Measurements from ENCODE around the gene COL28A1.

The COL28A1 gene

DNA sequence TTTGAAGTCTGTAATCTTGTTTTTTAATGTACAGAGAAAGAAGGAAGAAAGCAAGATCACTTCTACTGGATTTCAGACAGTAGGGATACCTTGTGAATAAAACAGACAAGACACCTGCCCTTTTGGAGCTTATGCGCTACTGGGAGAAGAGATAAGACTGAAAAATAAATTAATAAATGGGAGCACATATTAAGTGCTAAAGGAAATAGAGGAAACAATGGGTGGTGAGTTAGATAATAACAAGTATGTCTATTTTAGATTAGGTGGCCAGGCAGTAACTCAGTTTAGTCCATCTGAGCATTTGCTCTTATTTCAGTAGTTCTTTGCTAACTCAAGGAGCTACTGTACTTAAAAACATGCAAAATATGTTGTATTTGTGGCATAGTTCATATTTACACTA is 46.9 kb upstream of the COL28A1 start:
- no peaks in the 10 kb centered on the region for H3K9me2 ChIP-seq (replicated peaks; ENCODE audit: control insufficient read depth, low read length)

GRCh38 chr7:7581531-7582179 is 46.0 kb upstream of the COL28A1 start:
- H3K9me3 ChIP-seq (ENCODE audit: control insufficient read depth, insufficient read depth, low read length): no peaks in the 10 kb centered on the region
- no peak overlapping the region for H3K4me3 ChIP-seq (ENCODE audit: low read length)
- TF ChIP-seq, protein P1, sequence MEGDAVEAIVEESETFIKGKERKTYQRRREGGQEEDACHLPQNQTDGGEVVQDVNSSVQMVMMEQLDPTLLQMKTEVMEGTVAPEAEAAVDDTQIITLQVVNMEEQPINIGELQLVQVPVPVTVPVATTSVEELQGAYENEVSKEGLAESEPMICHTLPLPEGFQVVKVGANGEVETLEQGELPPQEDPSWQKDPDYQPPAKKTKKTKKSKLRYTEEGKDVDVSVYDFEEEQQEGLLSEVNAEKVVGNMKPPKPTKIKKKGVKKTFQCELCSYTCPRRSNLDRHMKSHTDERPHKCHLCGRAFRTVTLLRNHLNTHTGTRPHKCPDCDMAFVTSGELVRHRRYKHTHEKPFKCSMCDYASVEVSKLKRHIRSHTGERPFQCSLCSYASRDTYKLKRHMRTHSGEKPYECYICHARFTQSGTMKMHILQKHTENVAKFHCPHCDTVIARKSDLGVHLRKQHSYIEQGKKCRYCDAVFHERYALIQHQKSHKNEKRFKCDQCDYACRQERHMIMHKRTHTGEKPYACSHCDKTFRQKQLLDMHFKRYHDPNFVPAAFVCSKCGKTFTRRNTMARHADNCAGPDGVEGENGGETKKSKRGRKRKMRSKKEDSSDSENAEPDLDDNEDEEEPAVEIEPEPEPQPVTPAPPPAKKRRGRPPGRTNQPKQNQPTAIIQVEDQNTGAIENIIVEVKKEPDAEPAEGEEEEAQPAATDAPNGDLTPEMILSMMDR (IDR thresholded peaks at IDR 0.05; ENCODE audit: low read depth, low read length, poor library complexity, severe bottlenecking): no peak
- no peak for TF ChIP-seq EZH2phosphoT487 (IDR thresholded peaks at IDR 0.05; ENCODE audit: borderline replicate concordance, low read length)
- no peaks in the 10 kb centered on the region for H3F3A ChIP-seq (ENCODE audit: control insufficient read depth, insufficient read depth)
- no peak overlapping the region for H3K4me2 ChIP-seq (ENCODE audit: low read length)
- H3K36me3 ChIP-seq (ENCODE audit: control insufficient read depth, low read length): peaks cover 14% of the 10 kb centered on the region
- H4K20me1 ChIP-seq (ENCODE audit: control insufficient read depth, insufficient read depth, low read depth, low read length): no peaks in the 10 kb centered on the region; the same call in 1 of the 2 replicates
- H3K27ac ChIP-seq (ENCODE audit: low read depth, low read length): no peak overlapping the region
- H3K4me1 ChIP-seq (ENCODE audit: control insufficient read depth, low read length): peaks cover 15% of the 10 kb centered on the region
- H3K9me2 ChIP-seq (replicated peaks; ENCODE audit: control insufficient read depth, low read length): no peaks in the 10 kb centered on the region
- H3K79me2 ChIP-seq (ENCODE audit: control insufficient read depth, low read length): peaks cover 22% of the 10 kb centered on the region
- no peaks in the 10 kb centered on the region for H3K27me3 ChIP-seq (ENCODE audit: control insufficient read depth, low read length)

More for the DNA sequence above, 46.9 kb upstream of the COL28A1 start:
- Histone ChIP-seq H3K4me1 (ENCODE audit: control insufficient read depth, low read length) (peaks cover 7% of the 10 kb centered on the region), H3F3A (ENCODE audit: control insufficient read depth, insufficient read depth) (no peaks in the 10 kb centered on the region), H3K27me3 (ENCODE audit: control insufficient read depth, low read length) (no peaks in the 10 kb centered on the region), H3K4me2 (ENCODE audit: low read length) (no peak overlapping the region), H3K9me3 (ENCODE audit: control insufficient read depth, insufficient read depth, low read length) (no peaks in the 10 kb centered on the region), H3K4me3 (ENCODE audit: low read length) (no peak overlapping the region), H3K36me3 (ENCODE audit: control insufficient read depth, low read length) (peaks cover 14% of the 10 kb centered on the region), H4K20me1 (ENCODE audit: control insufficient read depth, insufficient read depth, low read depth, low read length) (no peaks in the 10 kb centered on the region; the same call in 1 of the 2 replicates), H3K27ac (ENCODE audit: low read depth, low read length) (no peak overlapping the region), H3K79me2 (ENCODE audit: control insufficient read depth, low read length) (peaks cover 15% of the 10 kb centered on the region)
- TF ChIP-seq EZH2phosphoT487 (IDR thresholded peaks at IDR 0.05; ENCODE audit: borderline replicate concordance, low read length): no peak
- TF ChIP-seq, protein P1 (IDR thresholded peaks at IDR 0.05; ENCODE audit: low read depth, low read length, poor library complexity, severe bottlenecking): no peak

GRCh38 chr7:7579638-7580037 is 44.0 kb upstream of the COL28A1 start:
- Histone ChIP-seq H3K4me1 (ENCODE audit: control insufficient read depth, low read length) (peaks cover 22% of the 10 kb centered on the region), H4K20me1 (ENCODE audit: control insufficient read depth, insufficient read depth, low read depth, low read length) (peaks cover 5% of the 10 kb centered on the region; the same call in 1 of the 2 replicates), H3K36me3 (ENCODE audit: control insufficient read depth, low read length) (peaks cover 25% of the 10 kb centered on the region), H3K27me3 (ENCODE audit: control insufficient read depth, low read length) (no peaks in the 10 kb centered on the region), H3K9me3 (ENCODE audit: control insufficient read depth, insufficient read depth, low read length) (no peaks in the 10 kb centered on the region), H3K9me2 (replicated peaks; ENCODE audit: control insufficient read depth, low read length) (no peaks in the 10 kb centered on the region), H3K4me3 (ENCODE audit: low read length) (no peak overlapping the region), H3K4me2 (ENCODE audit: low read length) (no peak overlapping the region), H3F3A (ENCODE audit: control insufficient read depth, insufficient read depth) (no peaks in the 10 kb centered on the region), H3K79me2 (ENCODE audit: control insufficient read depth, low read length) (peaks cover 28% of the 10 kb centered on the region), H3K27ac (ENCODE audit: low read depth, low read length) (no peak overlapping the region)
- TF ChIP-seq EZH2phosphoT487 (IDR thresholded peaks at IDR 0.05; ENCODE audit: borderline replicate concordance, low read length): no peak
- TF ChIP-seq, protein P1 (IDR thresholded peaks at IDR 0.05; ENCODE audit: low read depth, low read length, poor library complexity, severe bottlenecking): no peak

Measured in DOHH2 (cell line).